Measurements from ENCODE around the gene POLN. TPM values are rescaled to one million over a fixed set of nuclear protein-coding genes. Genes with fewer than 3 reads are reported as not detected.
A peak's percentile ranks its signal among the peaks of the same experiment; 100 is the strongest.

The POLN gene
- total RNA-seq, 1 donor, result 2.9 TPM

DNA sequence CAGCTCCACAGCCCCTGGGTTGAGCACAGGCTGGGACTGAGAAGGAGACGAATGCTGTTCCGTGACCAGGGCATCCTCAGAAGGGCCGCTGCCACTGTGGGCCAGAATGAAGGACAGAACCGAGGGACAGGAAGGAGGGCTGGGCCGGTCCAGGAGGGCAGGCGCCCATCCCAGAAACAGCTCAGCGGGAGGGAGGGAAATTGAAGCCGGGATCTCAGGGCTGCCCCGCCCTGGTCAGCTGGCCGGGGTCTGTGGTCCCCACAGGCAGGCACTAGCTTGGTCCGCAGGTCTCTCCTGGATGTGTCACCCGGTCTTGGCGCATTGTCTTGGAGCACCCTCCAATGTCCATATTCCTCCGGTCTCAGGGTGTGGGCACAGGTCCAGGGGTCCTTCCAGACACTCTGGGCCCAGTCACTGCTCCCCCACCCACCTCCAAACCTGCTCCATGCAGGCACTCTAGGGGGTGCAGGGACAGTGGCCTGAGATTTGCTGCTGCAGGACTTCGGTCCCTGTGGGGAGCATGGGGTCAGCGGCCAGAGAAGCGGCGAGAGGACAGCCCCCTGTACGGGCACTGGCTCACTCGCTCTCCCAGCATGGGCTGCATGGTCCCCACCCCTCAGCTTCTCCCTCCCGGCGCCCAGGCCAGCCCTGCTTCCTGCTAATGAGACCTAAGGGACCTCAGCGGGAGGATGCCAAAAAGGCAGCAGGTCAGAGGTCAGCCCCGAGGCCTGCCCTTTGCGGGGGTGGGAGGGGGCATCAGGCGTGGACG, 43.9 kb upstream of the POLN start:
- no peak overlapping the region for H2AFZ ChIP-seq (ENCODE audit: low read length)
- no peaks in the 10 kb centered on the region for H3K27me3 ChIP-seq (ENCODE audit: insufficient read depth, low read length)
- no peaks in the 10 kb centered on the region for H3K36me3 ChIP-seq (ENCODE audit: insufficient read depth, low read length)
- H3K79me2 ChIP-seq (ENCODE audit: insufficient read depth, low read length), result no peaks in the 10 kb centered on the region
- H3K4me2 ChIP-seq (ENCODE audit: insufficient read depth, low read length), result no peak overlapping the region
- TF ChIP-seq CTCF (IDR thresholded peaks at IDR 0.05; ENCODE audit: extremely low read depth, low read depth, low read length), result no peak
- no peak overlapping the region for H3K4me3 ChIP-seq (ENCODE audit: insufficient read depth, low read length)
- no peaks in the 10 kb centered on the region for H3K9me3 ChIP-seq (ENCODE audit: low read depth, low read length)
- peak; percentile 50 for DNase-seq (ENCODE audit: insufficient read length, low spot score, missing footprints)
- H3K4me1 ChIP-seq (ENCODE audit: insufficient read depth, low read length), result no peaks in the 10 kb centered on the region
- H4K20me1 ChIP-seq (ENCODE audit: insufficient read depth, low read length), result peaks cover 4% of the 10 kb centered on the region
- no peak overlapping the region for H3K27ac ChIP-seq (ENCODE audit: low read depth, low read length)

DNA sequence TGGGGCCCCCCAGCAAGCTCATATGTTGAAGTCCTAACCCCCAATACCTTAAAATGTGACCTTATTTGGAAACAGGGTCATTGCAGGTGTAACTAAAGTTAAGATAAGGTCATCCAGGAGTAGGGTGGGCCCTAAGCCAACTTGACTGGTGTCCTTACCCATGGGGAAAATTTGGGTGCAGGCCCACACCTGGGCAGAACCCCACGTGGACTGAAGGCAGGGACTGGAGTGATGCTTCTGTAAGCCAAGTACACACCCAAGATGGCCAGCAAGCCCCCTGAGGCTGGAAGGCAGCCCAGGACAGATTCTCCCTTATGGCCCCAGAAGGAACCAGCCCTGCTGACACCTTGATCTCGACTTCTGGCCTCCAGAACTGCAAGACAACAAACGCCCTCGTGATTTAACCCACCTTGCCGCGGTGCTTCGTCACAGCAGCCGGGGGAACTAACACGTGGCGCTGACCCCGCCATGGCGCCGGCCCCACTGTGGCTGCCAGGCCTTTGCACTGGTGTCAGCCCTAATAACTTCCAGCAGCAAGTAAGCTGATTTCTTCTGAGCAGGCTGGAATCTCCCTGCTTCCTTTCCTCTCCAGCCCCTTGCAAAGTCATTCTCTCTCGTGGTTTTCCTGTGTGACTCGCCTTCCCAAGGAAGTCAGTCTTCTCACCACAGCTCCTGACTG, 43.2 kb upstream of the POLN start:
- Histone ChIP-seq H3K4me2 (ENCODE audit: insufficient read depth, low read length) (no peak overlapping the region), H3K79me2 (ENCODE audit: insufficient read depth, low read length) (no peaks in the 10 kb centered on the region), H3K27me3 (ENCODE audit: insufficient read depth, low read length) (no peaks in the 10 kb centered on the region), H4K20me1 (ENCODE audit: insufficient read depth, low read length) (peaks cover 4% of the 10 kb centered on the region), H3K4me1 (ENCODE audit: insufficient read depth, low read length) (no peaks in the 10 kb centered on the region), H2AFZ (ENCODE audit: low read length) (no peak overlapping the region), H3K9me3 (ENCODE audit: low read depth, low read length) (no peaks in the 10 kb centered on the region), H3K4me3 (ENCODE audit: insufficient read depth, low read length) (no peak overlapping the region), H3K27ac (ENCODE audit: low read depth, low read length) (no peak overlapping the region), H3K36me3 (ENCODE audit: insufficient read depth, low read length) (no peaks in the 10 kb centered on the region)
- TF ChIP-seq CTCF (IDR thresholded peaks at IDR 0.05; ENCODE audit: extremely low read depth, low read depth, low read length), result no peak
- peak; percentile 89 for DNase-seq (ENCODE audit: insufficient read length, low spot score, missing footprints)

- H3K27me3 ChIP-seq (ENCODE audit: insufficient read depth, low read length), result no peaks in the 10 kb centered on the region
- TF ChIP-seq CTCF (IDR thresholded peaks at IDR 0.05; ENCODE audit: extremely low read depth, low read depth, low read length), result no peak
- H3K36me3 ChIP-seq (ENCODE audit: insufficient read depth, low read length), result no peaks in the 10 kb centered on the region
- no peak for DNase-seq (ENCODE audit: insufficient read length, low spot score, missing footprints)
- H3K9me3 ChIP-seq (ENCODE audit: low read depth, low read length), result no peaks in the 10 kb centered on the region
- peaks cover 4% of the 10 kb centered on the region for H4K20me1 ChIP-seq (ENCODE audit: insufficient read depth, low read length)
- H3K79me2 ChIP-seq (ENCODE audit: insufficient read depth, low read length), result no peaks in the 10 kb centered on the region
- H3K4me1 ChIP-seq (ENCODE audit: insufficient read depth, low read length), result no peaks in the 10 kb centered on the region
- H2AFZ ChIP-seq (ENCODE audit: low read length), result no peak overlapping the region
- H3K27ac ChIP-seq (ENCODE audit: low read depth, low read length), result no peak overlapping the region
- no peak overlapping the region for H3K4me3 ChIP-seq (ENCODE audit: insufficient read depth, low read length)
- no peak overlapping the region for H3K4me2 ChIP-seq (ENCODE audit: insufficient read depth, low read length)
Observed at GRCh38 chr4:2284161-2284933, 42.4 kb upstream of the POLN start.
